NCI-H1417 (cell line): ENCODE data around the gene JPH2.
A peak's percentile ranks its signal among the peaks of the same experiment; 100 is the strongest.

Source experiments
- DNase-seq, 3 experiments: peaks; one replicate each; lab custom pipeline; 2025; lab: John Stamatoyannopoulos, UW

The JPH2 gene

DNA sequence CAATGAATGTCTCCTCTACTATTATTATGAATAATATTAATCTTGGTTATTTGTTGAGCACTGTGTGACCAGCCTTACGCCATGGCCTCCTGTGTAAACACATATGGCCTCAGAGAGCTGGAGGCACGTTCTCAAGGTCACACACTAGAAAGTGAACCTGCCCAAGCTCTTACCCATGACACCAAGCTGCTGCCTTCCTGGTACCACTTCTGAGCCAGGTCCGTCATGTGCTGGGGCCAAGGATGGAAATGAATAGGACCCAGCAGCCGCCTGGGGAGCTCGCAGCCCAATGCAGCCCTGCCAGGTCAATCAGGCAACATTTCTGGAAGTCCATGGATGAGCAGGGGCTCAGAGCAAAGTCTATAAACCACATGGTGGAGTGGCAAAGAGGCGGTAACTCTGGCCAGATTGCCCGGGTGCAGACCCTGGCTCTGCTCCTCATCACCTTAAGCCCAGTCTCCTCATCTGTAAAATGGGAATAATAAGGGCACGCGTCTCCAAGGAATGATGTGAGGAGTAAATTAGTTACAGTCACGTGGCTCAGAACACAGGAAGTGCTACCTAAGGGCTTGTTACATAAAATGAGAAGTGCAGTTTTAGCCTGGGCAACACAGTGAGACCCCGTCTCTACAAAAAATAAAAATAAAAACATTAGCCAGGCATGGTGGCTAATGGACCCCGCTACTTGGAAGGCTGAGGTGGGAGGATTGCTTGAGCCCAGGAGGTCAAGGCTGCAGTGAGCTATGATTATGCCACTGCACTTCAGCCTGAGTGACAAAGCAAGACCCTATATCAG is 61.5 kb downstream of the JPH2 start:
- no peak for DNase-seq

DNA sequence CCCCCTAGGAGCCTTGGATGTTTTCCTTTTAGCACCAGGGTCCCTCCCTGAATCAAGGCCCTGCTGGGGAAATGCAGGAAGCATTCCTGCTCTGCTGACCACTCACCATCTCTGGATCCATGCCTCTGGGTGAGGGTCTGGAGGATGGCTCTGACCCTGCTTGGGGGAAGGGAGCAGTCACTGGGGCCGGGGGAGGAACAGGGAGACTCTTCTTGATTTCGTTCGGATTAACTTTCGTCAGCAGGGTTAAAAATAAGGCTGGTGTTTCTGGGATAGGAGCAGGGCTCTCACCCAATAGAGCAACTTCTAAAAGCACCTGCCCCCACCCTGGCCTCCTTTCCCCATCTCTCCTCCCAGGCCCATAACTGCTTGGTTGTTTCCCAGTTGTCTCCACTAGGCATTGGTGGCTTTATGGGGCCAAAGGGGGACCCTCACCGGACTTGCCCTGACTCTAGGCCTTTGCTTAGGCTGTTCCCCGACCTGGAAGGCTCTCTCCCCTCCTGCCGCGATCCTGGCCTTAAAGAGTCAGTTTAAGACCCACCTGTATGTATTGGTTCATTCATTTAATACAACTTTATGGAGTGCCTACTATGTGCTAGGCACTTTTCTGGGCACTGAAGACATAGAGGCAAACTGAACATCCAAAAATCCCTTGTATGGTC is 63.0 kb downstream of the JPH2 start:
- DNase-seq, result no peak

DNA sequence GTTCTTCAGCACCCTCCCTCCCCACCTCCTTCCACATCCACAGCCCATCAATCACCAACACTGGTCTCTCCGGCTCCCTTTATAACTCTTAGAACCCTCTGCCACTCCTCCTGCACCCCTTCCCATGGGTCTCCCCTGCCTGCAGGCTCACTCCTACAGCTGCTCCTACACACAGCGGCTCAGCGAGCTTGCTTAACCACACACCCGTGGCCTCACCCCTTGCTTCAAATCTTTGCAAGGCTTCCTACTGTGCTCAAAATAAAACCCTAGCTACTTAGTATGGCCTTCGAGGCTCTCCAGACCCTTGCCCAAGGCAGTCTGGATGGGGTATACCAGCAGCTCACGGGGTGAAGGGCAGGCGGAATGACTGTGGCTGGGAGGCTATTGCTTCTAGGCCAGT is 63.7 kb downstream of the JPH2 start:
- DNase-seq, result no peak

DNA sequence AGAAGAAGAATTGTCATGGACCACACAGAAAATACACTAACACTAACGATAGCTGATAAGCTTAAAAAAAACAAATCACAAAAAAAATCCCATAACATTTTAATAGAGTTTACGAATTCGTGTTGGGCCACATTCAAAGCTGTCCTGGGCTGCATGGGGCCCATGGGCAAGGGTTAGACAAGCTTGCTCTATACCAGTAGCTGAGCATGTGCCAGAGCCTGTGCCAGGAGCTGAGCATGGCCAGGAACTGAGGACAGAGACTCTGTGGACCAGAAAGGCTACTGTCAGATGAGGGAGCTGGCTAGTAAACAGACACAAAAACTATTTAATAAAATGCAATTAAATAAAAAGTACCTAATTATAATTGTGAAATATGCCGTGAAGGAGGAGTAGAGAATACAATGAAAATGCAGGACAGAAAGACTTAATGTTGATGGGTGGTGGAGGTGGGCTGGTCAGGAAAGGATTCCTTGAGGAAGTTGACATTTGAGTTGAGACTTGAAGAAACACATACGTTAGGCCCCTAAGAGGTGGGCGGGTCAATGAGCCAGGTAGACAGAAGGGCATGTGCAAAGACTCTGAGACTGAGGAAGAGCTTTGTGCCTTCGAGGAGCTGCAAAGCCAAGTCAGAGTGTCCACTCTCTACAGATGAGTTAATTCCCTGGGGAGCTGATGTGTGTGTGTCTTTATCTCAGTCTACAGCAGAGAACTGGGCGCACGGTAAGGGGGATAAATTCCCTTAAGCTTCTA is 66.1 kb downstream of the JPH2 start:
- DNase-seq, result no peak

DNA sequence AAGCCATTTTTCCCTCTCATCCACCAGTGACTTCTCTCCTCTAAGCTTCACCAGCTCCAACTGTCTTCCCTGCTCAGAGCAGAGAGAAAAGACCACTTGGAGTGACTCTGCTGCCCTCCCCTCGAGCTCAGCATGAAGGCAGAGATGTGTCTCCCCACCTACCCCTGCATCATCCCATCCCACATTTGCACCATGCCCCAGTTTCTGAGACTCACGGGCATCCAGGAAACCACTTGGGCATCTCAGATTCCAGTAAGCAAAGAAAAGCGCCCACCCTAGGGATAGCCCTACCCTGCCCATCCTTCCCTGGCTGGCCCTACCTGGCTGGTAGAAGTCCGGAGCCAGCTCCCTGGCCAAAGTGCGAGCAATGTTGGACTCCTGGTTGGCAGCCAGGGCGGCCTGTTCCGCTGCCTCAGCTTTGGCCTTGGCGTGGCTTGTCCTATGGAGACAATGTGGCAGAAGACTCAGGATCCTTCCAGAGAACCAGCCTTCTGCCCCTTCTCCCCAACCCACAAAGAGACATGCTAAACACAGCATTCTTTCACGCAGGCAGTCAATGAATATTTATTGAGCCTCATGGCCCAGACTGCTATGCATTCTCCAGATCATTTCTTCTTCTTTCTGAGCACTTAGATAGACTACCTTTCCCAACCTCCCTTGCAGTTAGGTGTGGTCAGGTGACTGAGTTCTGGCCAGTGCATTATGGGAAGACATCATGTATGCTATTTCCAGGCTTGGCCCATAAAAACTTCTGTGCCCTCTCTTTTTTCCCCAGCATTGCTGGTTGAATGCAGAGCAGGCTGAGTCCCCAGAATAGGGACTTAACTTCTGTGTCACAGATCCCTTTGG is 68.6 kb downstream of the JPH2 start:
- no peak for DNase-seq

DNA sequence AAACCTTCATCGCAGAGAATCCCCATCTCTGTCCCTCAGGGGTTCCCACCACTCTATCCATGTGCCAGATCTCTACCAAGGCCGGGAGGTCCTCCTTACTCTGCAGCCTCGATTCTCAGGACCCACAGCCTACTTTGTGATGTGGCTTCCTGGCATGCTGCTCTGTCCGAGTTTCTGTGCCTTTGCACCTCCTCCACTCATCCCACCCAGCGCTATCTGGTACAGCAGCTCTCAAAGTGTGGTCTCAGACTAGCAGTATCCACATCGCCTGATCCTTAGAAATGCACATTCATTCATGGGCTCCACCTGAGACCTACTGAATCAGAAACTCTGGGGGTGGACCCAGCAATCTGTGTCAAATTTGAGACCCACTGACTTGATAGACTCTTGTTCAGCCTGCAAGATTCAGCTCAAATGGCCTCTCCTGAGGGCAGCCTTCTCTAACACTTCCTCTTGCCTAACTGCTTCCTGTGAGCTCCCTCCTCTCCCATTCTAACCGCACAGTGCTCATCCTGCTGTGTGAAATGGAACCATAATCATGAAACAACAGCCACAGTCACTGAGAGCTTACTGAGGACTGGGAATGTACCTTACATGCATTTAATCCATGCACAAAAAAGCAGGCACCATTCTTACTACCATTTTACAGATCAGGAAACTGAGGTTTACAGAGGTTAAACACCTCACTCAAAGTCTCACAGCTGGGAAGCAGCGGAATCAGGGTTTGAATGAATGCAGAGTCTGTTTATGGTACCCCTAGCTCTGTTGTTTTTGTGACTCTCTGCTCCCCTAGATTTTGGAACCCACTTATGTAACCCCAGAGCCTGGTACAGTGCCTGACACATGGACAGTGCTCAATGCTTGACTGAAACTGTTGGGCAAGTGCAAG is 69.4 kb downstream of the JPH2 start:
- DNase-seq, result no peak

DNA sequence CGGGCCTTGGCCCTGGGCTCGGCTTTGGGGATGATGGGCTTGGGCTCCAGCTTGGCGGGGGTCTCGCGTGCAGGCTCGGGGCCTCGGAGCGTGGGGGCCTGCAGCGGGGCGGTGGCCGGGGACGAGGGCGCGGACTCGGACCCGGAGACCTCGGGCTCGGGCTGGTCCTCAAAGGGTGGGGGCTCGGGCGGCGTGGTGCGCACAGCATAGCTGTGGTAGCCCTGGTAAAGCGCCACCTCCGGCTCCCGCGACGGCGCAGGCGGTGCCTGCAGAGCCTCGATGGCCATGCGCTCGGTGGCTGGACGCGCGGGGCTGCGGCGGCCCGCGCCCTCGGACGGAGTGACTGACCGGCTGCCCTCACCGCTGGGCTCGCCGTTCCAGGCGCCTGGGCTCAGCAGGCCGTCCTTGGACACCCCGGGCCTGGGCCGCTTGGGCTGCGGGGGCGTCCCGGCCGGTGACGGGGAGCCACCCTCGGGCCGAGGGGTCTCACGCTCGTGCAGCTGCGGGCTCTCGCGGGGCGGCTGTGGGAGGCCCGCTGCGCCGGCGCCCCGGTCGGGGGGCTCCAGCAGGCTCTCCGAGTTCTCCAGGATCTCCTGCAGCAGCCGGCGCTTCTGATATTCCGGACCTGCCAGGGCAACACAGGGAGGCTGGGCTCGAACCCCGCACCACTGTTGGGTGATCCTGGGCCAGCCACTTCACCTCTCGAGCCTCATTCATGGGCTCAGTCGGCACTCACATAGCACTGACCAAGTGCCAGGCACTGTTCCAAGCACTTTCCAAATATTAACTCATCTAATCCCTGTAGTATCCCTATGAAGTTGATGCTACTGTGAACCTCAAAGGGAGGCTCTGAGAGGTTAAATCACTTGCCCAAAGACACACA is 71.0 kb downstream of the JPH2 start:
- DNase-seq, result no peak

DNA sequence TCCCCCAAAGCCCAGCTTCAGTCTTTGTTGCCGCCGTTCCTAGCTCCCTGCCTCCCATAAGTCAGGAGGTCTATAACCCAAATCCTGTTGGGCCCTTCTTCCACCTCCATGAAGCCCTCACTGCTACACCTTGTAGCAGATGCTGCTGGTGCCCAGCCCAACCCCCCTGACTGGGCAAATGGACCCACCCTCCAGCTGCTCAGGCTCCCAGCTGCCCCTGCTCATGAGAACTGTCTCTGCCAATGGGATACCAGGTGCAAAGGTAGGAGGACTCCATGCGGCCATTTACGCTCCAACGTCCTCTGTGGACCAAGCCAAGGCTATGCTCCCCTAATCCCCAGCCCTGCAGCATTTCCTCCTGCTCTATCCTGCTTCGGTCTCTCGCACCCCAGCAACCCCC is 71.8 kb downstream of the JPH2 start:
- DNase-seq, result no peak

DNA sequence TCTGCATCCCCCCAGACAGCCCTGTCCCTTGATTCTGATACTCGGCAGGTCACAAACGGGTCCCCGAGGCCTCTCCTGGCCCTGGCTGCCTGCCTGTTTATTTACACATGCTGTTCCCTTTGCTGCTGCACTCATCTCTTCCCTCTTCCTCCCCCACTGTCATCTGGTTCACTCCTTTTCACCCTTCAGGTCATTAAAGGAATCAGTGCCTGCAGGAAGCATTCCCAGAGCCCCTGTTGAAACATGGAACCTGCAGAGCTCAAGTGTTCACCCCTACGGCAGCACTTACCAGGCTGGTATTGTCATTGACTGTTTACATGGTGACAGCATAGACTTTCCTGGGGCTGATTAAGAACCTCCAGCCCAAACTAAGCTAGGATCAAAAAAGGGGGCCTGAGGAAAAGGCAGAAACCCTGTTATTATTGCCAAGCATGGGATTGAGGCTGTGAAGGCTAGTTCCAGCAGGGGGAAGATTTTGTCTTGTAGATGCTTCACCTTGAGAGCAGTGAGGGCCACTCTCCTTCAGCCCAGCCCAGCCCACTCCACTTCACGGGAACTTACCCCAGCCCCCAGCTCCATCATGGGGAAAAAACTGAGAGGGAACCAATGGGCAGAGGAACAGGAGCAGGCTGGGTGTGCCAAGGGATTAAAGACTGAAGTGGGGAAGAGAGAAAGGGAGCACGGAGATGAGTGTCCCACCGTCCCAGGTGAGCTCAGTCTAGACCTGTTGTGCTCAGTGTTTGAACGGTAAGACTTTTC is 73.2 kb downstream of the JPH2 start:
- DNase-seq, result peak in 2 of 3 experiments; percentile 79 to 96

DNA sequence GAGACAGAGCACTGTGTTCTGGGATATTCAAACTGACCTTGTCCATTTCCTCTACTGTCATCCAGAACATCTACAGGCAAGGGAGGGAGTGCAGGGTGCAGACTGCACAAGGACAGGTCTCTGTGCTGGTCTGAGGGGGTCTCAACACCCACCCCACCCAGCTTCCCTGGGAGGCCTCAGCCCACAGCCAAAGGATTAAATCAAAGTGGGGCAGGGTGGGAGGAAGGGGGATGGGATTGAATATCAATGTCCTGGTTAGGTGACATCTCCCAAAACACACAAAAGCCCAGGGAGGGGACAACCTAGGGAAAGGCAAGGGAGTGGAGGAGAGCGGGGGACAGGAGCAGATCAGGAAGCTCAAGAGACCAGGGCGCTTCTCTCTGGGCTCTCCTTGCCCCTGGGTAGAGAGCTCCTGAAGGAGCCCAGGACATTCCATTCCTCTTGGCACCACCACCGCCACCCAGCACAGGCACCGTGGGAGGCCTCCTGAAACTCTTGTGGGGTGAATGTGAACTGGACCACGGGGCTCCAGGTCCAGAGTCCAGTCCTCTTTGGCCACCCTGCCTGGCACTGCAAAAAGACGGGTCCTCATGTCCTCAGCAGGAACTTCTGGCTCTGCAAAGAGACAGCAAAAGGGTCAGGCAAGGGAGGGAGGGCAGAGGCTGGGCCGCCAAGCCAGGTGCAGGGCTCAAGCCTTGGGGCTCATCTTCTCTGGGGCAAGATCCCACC is 73.9 kb downstream of the JPH2 start:
- DNase-seq, result no peak

DNA sequence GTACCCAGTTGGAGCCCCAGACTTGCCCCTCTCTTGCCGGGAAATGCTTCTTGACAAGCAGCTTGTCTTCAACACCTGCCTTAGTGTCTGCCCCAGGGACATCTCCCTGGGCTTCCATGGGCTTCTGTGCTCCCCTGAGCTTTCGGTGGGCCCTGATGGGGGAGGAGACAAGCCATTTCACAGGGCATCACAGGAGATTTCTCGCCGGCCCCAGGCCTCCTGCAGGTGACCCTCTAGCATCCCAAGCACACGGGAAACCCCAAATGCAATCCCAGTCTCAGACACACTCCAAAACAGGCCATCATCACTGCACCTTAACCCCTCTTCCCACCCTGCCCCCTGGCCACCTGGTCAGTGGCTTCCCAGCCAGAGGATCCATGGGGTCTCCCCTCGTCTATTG is 74.5 kb downstream of the JPH2 start:
- no peak for DNase-seq

DNA sequence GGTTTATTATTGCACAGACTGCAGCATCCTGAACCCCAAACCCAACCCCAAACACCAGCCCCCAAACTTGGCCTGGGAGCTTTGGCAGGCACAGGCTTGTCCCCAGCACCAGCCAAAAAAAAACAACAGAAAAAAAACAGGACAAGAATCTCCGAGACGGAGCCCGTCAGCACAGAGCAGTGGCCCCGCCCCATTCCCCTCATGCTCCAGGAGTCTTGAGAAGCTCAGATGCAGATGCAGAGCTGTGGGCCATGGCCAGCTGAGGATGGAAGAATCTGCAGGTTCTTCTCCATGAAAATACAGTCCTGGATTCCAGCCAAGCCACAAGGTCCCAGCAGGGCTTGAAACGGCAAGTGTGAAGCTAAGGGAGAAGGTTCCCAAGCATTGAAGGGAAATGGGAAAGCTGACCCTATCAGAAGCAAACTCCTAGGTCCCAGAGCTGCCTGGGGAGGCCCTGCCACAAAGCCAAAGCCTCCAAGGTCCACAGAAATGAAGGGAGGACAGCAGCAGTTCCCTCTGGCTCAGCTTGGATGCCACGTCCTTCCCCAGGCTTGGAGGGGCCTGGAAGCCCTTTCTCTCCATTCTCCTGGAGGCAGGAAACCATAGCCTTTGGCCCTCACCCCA is 75.2 kb downstream of the JPH2 start:
- no peak for DNase-seq

DNA sequence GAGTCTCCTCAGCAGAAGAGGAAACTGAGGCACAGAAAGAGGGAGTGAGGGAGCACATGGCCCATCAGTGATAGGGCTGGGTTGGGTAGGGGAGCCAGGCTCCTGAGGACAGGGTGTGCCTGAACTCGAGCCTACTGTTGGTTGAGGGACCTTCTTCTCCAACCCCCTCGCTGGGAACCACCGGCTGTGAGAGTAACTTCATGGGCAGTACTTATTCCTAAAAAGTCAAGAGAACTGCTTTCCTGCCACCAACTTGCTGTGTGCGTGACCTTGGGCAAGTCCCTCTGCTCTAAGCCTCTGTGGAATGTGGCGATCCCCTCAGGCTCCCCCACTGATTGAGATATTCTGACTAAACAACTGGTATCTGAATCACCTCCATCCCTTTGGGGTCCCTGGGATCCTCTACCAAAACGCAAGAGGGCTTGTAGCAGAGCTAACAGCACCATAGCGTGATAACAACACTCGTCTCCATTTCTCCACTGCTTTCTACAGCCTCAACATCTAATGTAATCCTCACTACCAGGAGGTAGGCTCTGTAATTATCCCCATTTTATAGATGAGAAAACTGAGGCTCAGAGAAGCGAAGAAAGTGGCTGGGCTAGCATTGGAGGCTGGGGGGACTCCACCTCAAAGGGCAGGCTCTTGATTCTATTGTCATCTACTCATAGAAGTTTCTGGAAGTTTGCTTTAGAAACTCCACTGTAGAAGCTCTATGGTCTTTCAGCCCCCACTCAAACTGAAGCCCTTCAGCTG is 76.0 kb downstream of the JPH2 start:
- no peak for DNase-seq

DNA sequence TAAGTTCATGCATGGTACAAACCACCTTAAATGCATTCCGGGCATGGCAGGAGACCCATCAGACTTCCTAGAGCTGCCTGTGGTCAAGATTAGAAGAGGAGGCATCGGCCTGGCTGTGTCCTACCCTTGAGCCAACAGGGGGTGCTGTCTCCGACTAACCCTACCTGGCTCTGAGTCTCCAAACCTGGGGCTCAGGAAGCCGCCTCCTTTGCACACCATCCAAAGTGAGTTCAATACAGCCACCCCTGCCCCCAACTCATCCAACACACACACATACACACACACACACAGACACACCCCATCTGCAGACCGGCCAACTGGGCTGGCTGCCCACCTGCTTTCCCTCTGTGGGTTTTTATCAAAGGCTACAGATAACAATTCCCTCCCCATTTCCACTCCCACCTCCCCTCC is 77.0 kb downstream of the JPH2 start:
- DNase-seq, result no peak

DNA sequence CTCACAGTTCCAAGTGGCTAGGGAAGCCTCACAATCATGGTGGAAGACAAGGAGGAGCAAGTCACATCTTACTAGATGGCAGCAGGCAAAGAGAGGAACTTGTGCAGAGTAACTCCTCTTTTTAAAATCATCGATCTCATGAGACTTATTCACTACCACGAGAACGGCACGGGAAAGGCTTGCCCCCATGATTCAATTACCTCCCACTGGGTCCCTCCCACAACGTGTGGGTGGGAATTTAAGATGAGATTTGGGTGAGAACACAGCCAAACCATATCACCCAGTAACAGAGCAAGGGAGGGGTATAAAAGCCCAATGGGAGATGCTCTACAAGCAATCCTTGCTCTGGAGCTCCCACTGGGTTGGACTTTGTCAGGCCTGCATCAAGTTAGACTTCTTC is 80.4 kb downstream of the JPH2 start:
- DNase-seq, result no peak

DNA sequence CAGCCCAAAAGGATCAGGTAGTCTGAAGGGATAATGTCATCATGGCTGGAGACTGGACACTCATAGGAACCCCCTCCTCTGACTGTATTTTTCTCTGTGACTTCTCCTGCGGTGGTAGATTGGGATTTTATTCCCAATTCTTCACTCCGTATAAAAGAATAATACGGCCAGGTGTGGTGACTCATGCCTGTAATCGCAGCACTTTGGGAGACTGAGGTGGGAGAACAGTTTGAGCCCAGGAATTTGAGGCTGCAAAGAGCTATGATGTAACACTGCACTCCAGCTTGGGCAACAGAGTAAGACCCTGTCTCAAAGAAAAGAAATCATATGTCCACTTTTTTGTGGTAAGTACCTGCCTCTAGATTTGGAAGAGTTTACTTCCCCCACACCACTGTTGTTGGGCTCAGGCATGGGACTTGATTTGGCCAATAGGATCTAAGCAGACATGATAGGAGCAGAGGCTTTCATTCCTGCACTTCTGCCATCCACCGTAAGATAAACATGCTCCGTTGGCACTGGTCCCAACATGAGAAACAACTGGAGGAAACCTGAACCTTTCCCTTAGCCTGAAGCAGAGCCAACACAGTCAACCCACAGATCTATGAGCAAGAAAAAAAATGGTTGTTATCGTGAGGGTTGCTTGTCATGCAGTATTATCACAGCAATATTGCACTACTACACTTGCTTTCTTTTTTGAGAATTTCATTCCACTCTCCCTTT is 82.0 kb downstream of the JPH2 start:
- DNase-seq, result peak in 2 of 3 experiments; percentile 44 to 54

DNA sequence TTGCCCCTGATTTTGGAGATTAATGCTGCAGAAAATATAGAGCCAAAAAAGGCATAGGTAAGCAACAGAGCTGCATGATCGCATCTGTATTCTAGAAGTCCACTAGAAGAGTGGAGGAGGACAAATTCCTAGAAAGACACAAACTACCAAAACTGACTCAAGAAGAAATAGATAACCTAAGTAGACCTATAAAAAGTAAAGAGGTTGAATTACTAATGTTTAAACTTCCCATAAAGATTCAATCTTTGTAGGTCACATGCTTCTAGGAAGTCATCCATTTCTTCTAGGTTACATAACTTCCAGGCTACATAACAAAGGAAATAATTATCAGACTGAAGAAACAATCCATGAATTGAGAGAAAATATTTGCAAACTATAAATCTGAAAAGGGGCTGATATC is 84.4 kb downstream of the JPH2 start:
- DNase-seq, result no peak
